RWPE2 (cell line): Measurements from ENCODE around the gene ANKRD42.

Experiments used
- ATAC-seq: fragments of 200-7000 bp; cut with Tn5 transposase; 3 replicates; pipeline ENCODE4 v1.9.1; 2021; ENCODE audit warnings: low read depth
- DNase-seq: peaks from one replicate; pipeline ENCODE4 v3.0.0-alpha.2; 2020; ENCODE audit warnings: low spot score
- H3K27ac ChIP-seq: fragments of 450-650 bp; 2 replicates; pipeline ENCODE4 v1.5.1; 2017; ENCODE audit warnings: mild to moderate bottlenecking; ENCODE audit not compliant: poor library complexity, severe bottlenecking
- H3K27me3 ChIP-seq: fragments of 250-450 bp; sonication (Bioruptor Pico); 2 replicates; pipeline ENCODE4 v1.5.1; 2021; ENCODE audit warnings: mild to moderate bottlenecking, moderate library complexity; ENCODE audit not compliant: insufficient read depth, poor library complexity, severe bottlenecking
- H3K36me3 ChIP-seq: fragments of 250-450 bp; sonication (Bioruptor Pico); 2 replicates; pipeline ENCODE4 v1.5.1; 2020; ENCODE audit warnings: low read depth, mild to moderate bottlenecking, moderate library complexity
- H3K4me1 ChIP-seq: fragments of 250-450 bp; sonication (Bioruptor Pico); 2 replicates; pipeline ENCODE4 v1.5.1; 2021; ENCODE audit warnings: mild to moderate bottlenecking, moderate library complexity; ENCODE audit not compliant: insufficient read depth, poor library complexity, severe bottlenecking
- H3K4me3 ChIP-seq: fragments of 250-450 bp; sonication (Bioruptor Pico); 2 replicates; pipeline ENCODE4 v1.5.1; 2021; ENCODE audit warnings: mild to moderate bottlenecking, moderate library complexity; ENCODE audit not compliant: severe bottlenecking
- H3K9me3 ChIP-seq: fragments of 250-450 bp; sonication (Bioruptor Pico); 2 replicates; pipeline ENCODE4 v1.5.1; 2021; ENCODE audit warnings: mild to moderate bottlenecking, moderate library complexity; ENCODE audit not compliant: severe bottlenecking
- TF ChIP-seq, protein P1 (sequence below): fragments of 450-650 bp; IDR thresholded peaks from one replicate; pipeline ENCODE4 v1.5.1; 2017; ENCODE audit warnings: mild to moderate bottlenecking, moderate library complexity; ENCODE audit not compliant: poor library complexity, severe bottlenecking

ANKRD42 gene

GRCh38 chr11:83157594-83158356, 35.7 kb upstream of the ANKRD42 start:
- Histone ChIP-seq H3K4me3 (peak overlapping the region; percentile 80), H3K4me1 (peaks cover 16% of the 10 kb centered on the region), H3K36me3 (peaks cover 43% of the 10 kb centered on the region), H3K9me3 (no peaks in the 10 kb centered on the region), H3K27me3 (no peaks in the 10 kb centered on the region), H3K27ac (peak overlapping the region; percentile 84)
- DNase-seq (no peak), ATAC-seq (no peak)
- TF ChIP-seq, protein P1, sequence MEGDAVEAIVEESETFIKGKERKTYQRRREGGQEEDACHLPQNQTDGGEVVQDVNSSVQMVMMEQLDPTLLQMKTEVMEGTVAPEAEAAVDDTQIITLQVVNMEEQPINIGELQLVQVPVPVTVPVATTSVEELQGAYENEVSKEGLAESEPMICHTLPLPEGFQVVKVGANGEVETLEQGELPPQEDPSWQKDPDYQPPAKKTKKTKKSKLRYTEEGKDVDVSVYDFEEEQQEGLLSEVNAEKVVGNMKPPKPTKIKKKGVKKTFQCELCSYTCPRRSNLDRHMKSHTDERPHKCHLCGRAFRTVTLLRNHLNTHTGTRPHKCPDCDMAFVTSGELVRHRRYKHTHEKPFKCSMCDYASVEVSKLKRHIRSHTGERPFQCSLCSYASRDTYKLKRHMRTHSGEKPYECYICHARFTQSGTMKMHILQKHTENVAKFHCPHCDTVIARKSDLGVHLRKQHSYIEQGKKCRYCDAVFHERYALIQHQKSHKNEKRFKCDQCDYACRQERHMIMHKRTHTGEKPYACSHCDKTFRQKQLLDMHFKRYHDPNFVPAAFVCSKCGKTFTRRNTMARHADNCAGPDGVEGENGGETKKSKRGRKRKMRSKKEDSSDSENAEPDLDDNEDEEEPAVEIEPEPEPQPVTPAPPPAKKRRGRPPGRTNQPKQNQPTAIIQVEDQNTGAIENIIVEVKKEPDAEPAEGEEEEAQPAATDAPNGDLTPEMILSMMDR, result no peak

- no peak for ATAC-seq
- Histone ChIP-seq H3K27ac (peak overlapping the region; percentile 84), H3K36me3 (peaks cover 49% of the 10 kb centered on the region), H3K4me3 (peak overlapping the region; percentile 80), H3K4me1 (peaks cover 16% of the 10 kb centered on the region), H3K9me3 (no peaks in the 10 kb centered on the region), H3K27me3 (no peaks in the 10 kb centered on the region)
- TF ChIP-seq, protein P1, result no peak
- no peak for DNase-seq
Measured at GRCh38 chr11:83158357-83158786, 35.1 kb upstream of the ANKRD42 start.

GRCh38 chr11:83158965-83159901, 34.3 kb upstream of the ANKRD42 start:
- DNase-seq, result no peak
- H3K9me3 ChIP-seq, result no peaks in the 10 kb centered on the region
- peak overlapping the region; percentile 84 for H3K27ac ChIP-seq
- H3K27me3 ChIP-seq, result no peaks in the 10 kb centered on the region
- peaks cover 57% of the 10 kb centered on the region for H3K36me3 ChIP-seq
- H3K4me1 ChIP-seq, result peaks cover 16% of the 10 kb centered on the region
- TF ChIP-seq, protein P1, result no peak
- ATAC-seq, result no peak
- H3K4me3 ChIP-seq, result peak overlapping the region; percentile 80

DNA sequence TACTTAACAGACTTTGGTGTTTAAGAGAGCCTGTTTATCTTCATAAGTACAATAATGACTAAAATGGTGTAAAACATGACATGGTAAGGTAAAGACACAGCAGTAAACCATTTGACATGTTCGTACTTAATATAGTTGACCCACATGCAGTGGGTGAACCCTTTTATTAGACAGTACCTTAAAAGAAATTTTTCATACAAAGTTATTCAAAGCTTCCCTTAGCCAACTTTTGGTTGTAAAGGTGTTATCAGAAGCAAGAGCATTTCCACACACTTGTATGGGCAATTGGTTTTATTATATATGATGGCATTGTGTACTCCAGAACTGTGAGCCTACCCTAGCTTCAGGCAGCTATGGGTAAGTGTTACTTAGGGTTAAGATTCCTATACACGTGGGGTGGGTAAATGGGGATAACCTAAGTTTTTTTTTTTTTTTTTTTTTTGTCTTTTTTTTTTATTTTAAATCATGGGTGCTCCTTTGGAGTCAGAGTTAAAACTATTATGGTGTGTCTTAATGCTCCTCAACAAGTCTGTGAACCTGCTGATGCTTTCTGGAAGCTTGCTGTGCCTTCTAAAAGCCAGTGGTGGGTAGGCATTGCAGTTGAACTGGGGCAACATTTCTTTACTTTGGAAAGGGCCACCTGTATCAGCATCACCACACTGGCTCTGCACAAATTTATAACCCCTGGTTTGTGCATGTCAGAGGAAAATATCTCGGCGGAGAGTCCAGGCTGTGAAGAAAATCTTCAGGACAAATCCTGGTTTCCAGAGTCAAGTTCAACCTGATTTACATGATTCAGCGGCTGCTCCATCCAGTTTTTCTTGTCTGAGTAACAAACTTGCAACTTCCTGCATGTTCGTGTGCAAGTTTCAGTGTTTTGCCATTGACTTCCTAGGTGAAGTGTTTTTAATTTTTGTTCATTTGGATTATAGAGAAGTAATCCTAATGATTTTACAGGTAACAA, 33.3 kb upstream of the ANKRD42 start:
- Histone ChIP-seq H3K27ac (peak overlapping the region; percentile 84), H3K4me1 (peaks cover 16% of the 10 kb centered on the region), H3K36me3 (peaks cover 67% of the 10 kb centered on the region), H3K27me3 (no peaks in the 10 kb centered on the region), H3K4me3 (peak overlapping the region; percentile 80), H3K9me3 (no peaks in the 10 kb centered on the region)
- TF ChIP-seq, protein P1, result no peak
- DNase-seq (no peak), ATAC-seq (no peak)
